BE2C (cell line): Measurements from ENCODE around the gene PRKAR2B.

Source experiments
- DNase-seq: peaks from one replicate; pipeline ENCODE4 v3.0.0-alpha.2; 2020
- H3K27me3 ChIP-seq: fragments of 250-450 bp; sonication (Bioruptor Pico); 2 replicates; pipeline ENCODE4 v1.5.1; 2020; ENCODE audit warnings: mild to moderate bottlenecking
- H3K36me3 ChIP-seq: fragments of 250-450 bp; sonication (Bioruptor Pico); 2 replicates; pipeline ENCODE4 v1.5.1; 2020; ENCODE audit warnings: mild to moderate bottlenecking
- H3K4me1 ChIP-seq: fragments of 250-450 bp; sonication (Bioruptor Pico); 2 replicates; pipeline ENCODE4 v1.5.1; 2020
- H3K4me3 ChIP-seq: 2 replicates; pipeline ENCODE4 v1.5.1; 2011; ENCODE audit warnings: low read depth, low read length
- H3K9me3 ChIP-seq: fragments of 250-450 bp; sonication (Bioruptor Pico); 2 replicates; pipeline ENCODE4 v1.5.1; 2020
- CTCF ChIP-seq: IDR thresholded peaks from 2 replicates; pipeline ENCODE4 v1.5.1; 2012; ENCODE audit warnings: mild to moderate bottlenecking, low read depth, low read length

The PRKAR2B gene

GRCh38 chr7:107002126-107002525, 42.4 kb upstream of the PRKAR2B start:
- no peaks in the 10 kb centered on the region for H3K36me3 ChIP-seq
- H3K27me3 ChIP-seq: no peaks in the 10 kb centered on the region
- no peak for DNase-seq
- H3K4me1 ChIP-seq: peaks cover 14% of the 10 kb centered on the region
- no peak overlapping the region for H3K4me3 ChIP-seq
- TF ChIP-seq CTCF: no peak
- H3K9me3 ChIP-seq: no peaks in the 10 kb centered on the region

- TF ChIP-seq CTCF: no peak
- peaks cover 13% of the 10 kb centered on the region for H3K4me1 ChIP-seq
- no peaks in the 10 kb centered on the region for H3K36me3 ChIP-seq
Observed at GRCh38 chr7:107002529-107002998, 41.9 kb upstream of the PRKAR2B start.

GRCh38 chr7:107007007-107007891, 37.3 kb upstream of the PRKAR2B start:
- H3K9me3 ChIP-seq: no peaks in the 10 kb centered on the region
- DNase-seq: no peak
- H3K4me3 ChIP-seq: no peak overlapping the region

More at GRCh38 chr7:107002529-107002998, 41.9 kb upstream of the PRKAR2B start:
- no peaks in the 10 kb centered on the region for H3K27me3 ChIP-seq
- DNase-seq: no peak
- no peaks in the 10 kb centered on the region for H3K9me3 ChIP-seq
- no peak overlapping the region for H3K4me3 ChIP-seq

GRCh38 chr7:107007892-107008287, 36.6 kb upstream of the PRKAR2B start:
- no peaks in the 10 kb centered on the region for H3K36me3 ChIP-seq
- H3K9me3 ChIP-seq: no peaks in the 10 kb centered on the region
- no peak overlapping the region for H3K4me3 ChIP-seq
- DNase-seq: no peak
- TF ChIP-seq CTCF: no peak
- no peaks in the 10 kb centered on the region for H3K27me3 ChIP-seq
- no peaks in the 10 kb centered on the region for H3K4me1 ChIP-seq

More at GRCh38 chr7:107007007-107007891, 37.3 kb upstream of the PRKAR2B start:
- TF ChIP-seq CTCF: no peak
- H3K4me1 ChIP-seq: no peaks in the 10 kb centered on the region
- no peaks in the 10 kb centered on the region for H3K27me3 ChIP-seq
- H3K36me3 ChIP-seq: no peaks in the 10 kb centered on the region

- no peak overlapping the region for H3K4me3 ChIP-seq
- no peaks in the 10 kb centered on the region for H3K36me3 ChIP-seq
- no peaks in the 10 kb centered on the region for H3K4me1 ChIP-seq
- DNase-seq: no peak
- H3K9me3 ChIP-seq: no peaks in the 10 kb centered on the region
- no peaks in the 10 kb centered on the region for H3K27me3 ChIP-seq
- no peak for TF ChIP-seq CTCF
Observed at GRCh38 chr7:107009846-107010203, 34.7 kb upstream of the PRKAR2B start.

GRCh38 chr7:107012691-107013090, 31.8 kb upstream of the PRKAR2B start:
- TF ChIP-seq CTCF: no peak
- no peak for DNase-seq
- no peaks in the 10 kb centered on the region for H3K4me1 ChIP-seq
- H3K27me3 ChIP-seq: no peaks in the 10 kb centered on the region
- H3K4me3 ChIP-seq: no peak overlapping the region
- no peaks in the 10 kb centered on the region for H3K36me3 ChIP-seq
- no peaks in the 10 kb centered on the region for H3K9me3 ChIP-seq
